Left ventricle myocardium inferior (tissue), 1 donor: ENCODE data around the gene PF4V1. TPM values are rescaled to one million over a fixed set of nuclear protein-coding genes. Genes with fewer than 3 reads are reported as not detected.

ENCODE experiments used
- DNase-seq: peaks from one replicate; pipeline ENCODE4 v3.0.0-alpha.2; 2020
- H3K27ac ChIP-seq: fragments of 200-600 bp; replicated peaks from 2 replicates; pipeline ENCODE4 v1.8.0; 2021
- H3K27me3 ChIP-seq: fragments of 200-600 bp; 2 replicates; pipeline ENCODE4 v1.8.0; 2021; ENCODE audit warnings: low read depth
- H3K36me3 ChIP-seq: fragments of 200-600 bp; 2 replicates; pipeline ENCODE4 v1.8.0; 2021
- H3K4me1 ChIP-seq: fragments of 200-600 bp; 2 replicates; pipeline ENCODE4 v1.8.0; 2021
- H3K4me3 ChIP-seq: fragments of 200-600 bp; 2 replicates; pipeline ENCODE4 v1.8.0; 2021; ENCODE audit warnings: mild to moderate bottlenecking, moderate library complexity
- H3K9me3 ChIP-seq: fragments of 200-600 bp; replicated peaks from 2 replicates; pipeline ENCODE4 v1.8.0; 2021
- intact Hi-C: fragments of 100-400 bp; cut with micrococcal nuclease; formaldehyde crosslinking; loops from one replicate; pipeline ENCODE4 v1.11.0; 2022
- total RNA-seq: library from RNA; stranded (reverse); fragmentation: NEBNext Ultra II Directional; extraction: Animal tissue kit (Norgen Biotek cat#: 25700); gene quantifications from one replicate; pipeline ENCODE4 v1.2.1, GENCODE V29; 2021
- TF ChIP-seq, protein P1 (sequence below): fragments of 200-600 bp; IDR thresholded peaks from 2 replicates; pipeline ENCODE4 v1.8.0; 2021; ENCODE audit warnings: antibody characterized with exemption, mild to moderate bottlenecking, borderline replicate concordance
- donor health status: DM: no; HTN: yes; CAD: no; lungs with severe emphysema.

Gene PF4V1
- total RNA-seq, 1 donor from 2014 or later, result not detected

GRCh38 chr4:73901031-73901430 is 47.9 kb downstream of the PF4V1 start:
- TF ChIP-seq, protein P1, sequence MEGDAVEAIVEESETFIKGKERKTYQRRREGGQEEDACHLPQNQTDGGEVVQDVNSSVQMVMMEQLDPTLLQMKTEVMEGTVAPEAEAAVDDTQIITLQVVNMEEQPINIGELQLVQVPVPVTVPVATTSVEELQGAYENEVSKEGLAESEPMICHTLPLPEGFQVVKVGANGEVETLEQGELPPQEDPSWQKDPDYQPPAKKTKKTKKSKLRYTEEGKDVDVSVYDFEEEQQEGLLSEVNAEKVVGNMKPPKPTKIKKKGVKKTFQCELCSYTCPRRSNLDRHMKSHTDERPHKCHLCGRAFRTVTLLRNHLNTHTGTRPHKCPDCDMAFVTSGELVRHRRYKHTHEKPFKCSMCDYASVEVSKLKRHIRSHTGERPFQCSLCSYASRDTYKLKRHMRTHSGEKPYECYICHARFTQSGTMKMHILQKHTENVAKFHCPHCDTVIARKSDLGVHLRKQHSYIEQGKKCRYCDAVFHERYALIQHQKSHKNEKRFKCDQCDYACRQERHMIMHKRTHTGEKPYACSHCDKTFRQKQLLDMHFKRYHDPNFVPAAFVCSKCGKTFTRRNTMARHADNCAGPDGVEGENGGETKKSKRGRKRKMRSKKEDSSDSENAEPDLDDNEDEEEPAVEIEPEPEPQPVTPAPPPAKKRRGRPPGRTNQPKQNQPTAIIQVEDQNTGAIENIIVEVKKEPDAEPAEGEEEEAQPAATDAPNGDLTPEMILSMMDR, result no peak
- Histone ChIP-seq H3K36me3 (no peaks in the 10 kb centered on the region), H3K27ac (no peak overlapping the region), H3K4me3 (no peak overlapping the region), H3K4me1 (no peaks in the 10 kb centered on the region), H3K27me3 (no peaks in the 10 kb centered on the region), H3K9me3 (no peaks in the 10 kb centered on the region)
- DNase-seq, result no peak
- intact Hi-C loops, result no loop called here

DNA sequence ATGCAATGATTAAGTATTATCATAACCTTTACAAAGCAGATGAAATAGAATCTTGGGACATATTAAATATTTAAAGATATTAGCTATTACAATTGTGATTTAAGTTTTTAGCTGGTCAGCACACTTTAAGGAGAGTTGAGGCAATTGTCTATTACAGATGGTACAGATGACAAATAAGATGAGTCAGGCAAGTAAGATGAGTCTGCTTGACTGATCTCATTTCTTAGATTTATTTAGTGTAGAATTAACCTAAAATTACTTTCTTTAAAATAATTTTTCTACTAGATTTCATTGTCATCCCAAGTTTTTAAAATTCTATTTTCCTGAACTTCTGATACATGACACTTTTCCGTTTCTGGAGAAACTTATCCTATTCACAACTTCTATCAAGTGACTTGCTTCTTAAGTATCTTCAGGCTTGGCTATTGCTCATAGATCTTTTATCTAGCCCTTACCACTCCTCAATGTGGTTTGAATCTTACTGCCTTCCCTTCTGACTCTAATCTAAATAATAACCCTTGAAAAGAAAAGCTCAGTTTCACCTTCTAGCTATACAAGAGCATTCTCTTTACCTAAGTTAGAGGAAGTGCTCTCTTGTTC is 49.0 kb downstream of the PF4V1 start:
- Histone ChIP-seq H3K27ac (no peak overlapping the region), H3K36me3 (no peaks in the 10 kb centered on the region), H3K9me3 (no peaks in the 10 kb centered on the region), H3K27me3 (no peaks in the 10 kb centered on the region), H3K4me3 (no peak overlapping the region), H3K4me1 (no peaks in the 10 kb centered on the region)
- no peak for DNase-seq
- intact Hi-C loops, result no loop called here
- TF ChIP-seq, protein P1, result no peak

DNA sequence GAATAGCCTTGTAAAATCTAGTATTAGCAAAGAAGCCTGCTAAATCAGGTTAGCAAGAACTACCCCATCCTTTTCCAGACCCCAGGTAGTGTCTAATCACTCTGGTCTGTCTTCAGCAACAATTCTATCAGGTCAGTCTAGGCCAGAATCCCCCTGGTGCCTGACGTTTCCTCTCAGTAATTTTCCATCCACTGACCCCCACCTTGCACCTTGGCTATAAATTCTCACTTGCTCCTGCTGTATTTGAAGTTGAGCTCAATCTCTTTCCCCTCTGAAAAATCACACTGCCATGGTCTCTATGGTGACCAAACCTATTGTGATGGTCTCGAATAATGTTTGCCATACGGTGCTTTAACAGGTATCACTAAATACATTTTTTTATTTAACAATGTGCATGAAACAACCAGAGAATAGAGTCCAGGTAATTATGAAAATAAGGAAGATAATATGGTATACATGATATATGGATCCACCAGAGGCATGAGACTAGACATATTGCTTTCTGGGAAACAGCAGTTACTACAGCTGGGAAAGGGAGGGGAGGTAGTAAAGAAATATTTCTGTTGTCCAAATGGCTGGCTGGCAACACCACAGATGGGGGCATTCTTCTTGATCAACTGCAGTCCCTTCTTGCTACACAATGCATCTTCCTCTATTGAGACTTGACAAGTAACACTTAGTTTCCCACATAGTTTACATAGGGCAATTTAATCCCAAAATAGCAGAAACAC is 49.9 kb downstream of the PF4V1 start:
- no peak overlapping the region for H3K4me3 ChIP-seq
- H3K27ac ChIP-seq, result no peak overlapping the region
- no peaks in the 10 kb centered on the region for H3K27me3 ChIP-seq
- no peaks in the 10 kb centered on the region for H3K9me3 ChIP-seq
- intact Hi-C loops, result no loop called here
- no peaks in the 10 kb centered on the region for H3K4me1 ChIP-seq
- TF ChIP-seq, protein P1, result no peak
- H3K36me3 ChIP-seq, result no peaks in the 10 kb centered on the region
- DNase-seq, result no peak

Other genes starting within 250 kb of the PF4V1 start
- not detected for gene RASSF6, start 232.9 kb upstream of the PF4V1 start, total RNA-seq
- gene CXCL8, start 112.7 kb upstream of the PF4V1 start, total RNA-seq, result 0.30 TPM
- gene CXCL6, start 16.6 kb upstream of the PF4V1 start, total RNA-seq, result not detected
- 0.55 TPM for gene CXCL1, start 16.1 kb downstream of the PF4V1 start, total RNA-seq
- 0.49 TPM for gene PF4, start 128.7 kb downstream of the PF4V1 start, total RNA-seq
- gene PPBP, start 134.9 kb downstream of the PF4V1 start, total RNA-seq, result 1.2 TPM
- gene CXCL5, start 145.4 kb downstream of the PF4V1 start, total RNA-seq, result not detected
- 0.30 TPM for gene CXCL3, start 185.4 kb downstream of the PF4V1 start, total RNA-seq
- 11.3 TPM for gene CXCL2, start 245.9 kb downstream of the PF4V1 start, total RNA-seq